IMR-90 (cell line): ENCODE results near the gene YKT6. TPM values are rescaled to one million over a fixed set of nuclear protein-coding genes. Genes with fewer than 3 reads are reported as not detected.

Experiments used
- ATAC-seq: fragments of 200-7000 bp; cut with Tn5 transposase; 2 replicates; pipeline ENCODE4 v1.9.1; 2020; ENCODE audit warnings: low read depth, mild to moderate bottlenecking, moderate library complexity
- BruUV-seq: library from RNA; stranded (reverse); fragments of 400-500 nt; replicated peaks from 2 replicates; lab custom pipeline; 2021; lab: Mats Ljungman, UMichigan
- CTCF ChIA-PET: fragments of 300-600 bp; formaldehyde crosslinking; extraction: SDS; loops from one replicate; lab custom pipeline; 2021; ENCODE audit warnings: antibody characterized with exemption; lab: Yijun Ruan, JAX
- POLR2A ChIA-PET: fragments of 300-600 bp; sonication (Branson Sonifier 250); formaldehyde crosslinking; loops from one replicate; lab custom pipeline; 2022; ENCODE audit warnings: antibody characterized with exemption; ENCODE audit not compliant: unreplicated experiment; lab: Charles Lee
- DNase-seq: peaks from one replicate; pipeline ENCODE4 v3.0.0; 2013
- H2AFZ ChIP-seq: replicated peaks from 2 replicates; pipeline ENCODE3; 2013; ENCODE audit warnings: low read length, mild to moderate bottlenecking; ENCODE audit not compliant: poor library complexity
- H2AK5ac ChIP-seq: 2 replicates; pipeline ENCODE4 v1.6.1; 2013; ENCODE audit warnings: low read depth, low read length, inconsistent platforms
- H2AK9ac ChIP-seq: replicated peaks from 2 replicates; pipeline ENCODE3; 2013; ENCODE audit warnings: mild to moderate bottlenecking, low read depth, low read length, moderate library complexity; ENCODE audit not compliant: poor library complexity
- H2BK120ac ChIP-seq: 2 replicates; pipeline ENCODE4 v1.6.1; 2013; ENCODE audit warnings: low read depth, low read length, inconsistent platforms
- H2BK15ac ChIP-seq: 3 replicates; pipeline ENCODE4 v1.6.1; 2013; ENCODE audit warnings: low read depth, low read length, inconsistent platforms
- H2BK20ac ChIP-seq: 2 replicates; pipeline ENCODE4 v1.6.1; 2013; ENCODE audit warnings: low read depth, mild to moderate bottlenecking, inconsistent platforms, low read length, moderate library complexity
- H2BK5ac ChIP-seq: 2 replicates; pipeline ENCODE4 v1.6.1; 2013; ENCODE audit warnings: mild to moderate bottlenecking, low read depth, low read length, inconsistent platforms; ENCODE audit not compliant: poor library complexity, severe bottlenecking
- H3K14ac ChIP-seq: replicated peaks from 2 replicates; pipeline ENCODE4 v1.6.1; 2013; ENCODE audit warnings: low read depth, low read length, inconsistent platforms
- H3K18ac ChIP-seq: 2 replicates; pipeline ENCODE4 v1.6.1; 2013; ENCODE audit warnings: low read depth, low read length, control low read depth
- H3K23ac ChIP-seq: 2 replicates; pipeline ENCODE4 v1.6.1; 2013; ENCODE audit warnings: low read depth, low read length, inconsistent platforms
- H3K27ac ChIP-seq: 2 replicates; pipeline ENCODE4 v1.5.1; 2013; ENCODE audit warnings: mild to moderate bottlenecking, control low read depth, low read length; ENCODE audit not compliant: insufficient read depth
- H3K27me3 ChIP-seq: 2 replicates; pipeline ENCODE4 v1.6.1; 2013; ENCODE audit warnings: low read length; ENCODE audit not compliant: control insufficient read depth, insufficient read depth
- H3K36me3 ChIP-seq: 2 replicates; pipeline ENCODE4 v1.6.1; 2013; ENCODE audit warnings: low read length, mixed read lengths; ENCODE audit not compliant: control insufficient read depth, insufficient read depth
- H3K4ac ChIP-seq: 2 replicates; pipeline ENCODE4 v1.6.1; 2013; ENCODE audit warnings: low read depth, low read length, inconsistent platforms
- H3K4me1 ChIP-seq: 2 replicates; pipeline ENCODE4 v1.6.1; 2013; ENCODE audit warnings: low read length, mixed read lengths; ENCODE audit not compliant: control insufficient read depth, insufficient read depth
- H3K4me2 ChIP-seq: 2 replicates; pipeline ENCODE4 v1.6.1; 2013; ENCODE audit warnings: low read depth, mild to moderate bottlenecking, control low read depth, low read length, moderate library complexity
- H3K4me3 ChIP-seq: 2 replicates; pipeline ENCODE4 v1.5.1; 2013; ENCODE audit warnings: low read depth, mild to moderate bottlenecking, control low read depth, low read length, moderate library complexity; ENCODE audit not compliant: insufficient read depth
- H3K56ac ChIP-seq: 2 replicates; pipeline ENCODE4 v1.6.1; 2013; ENCODE audit warnings: low read length, inconsistent platforms; ENCODE audit not compliant: insufficient read depth; ENCODE audit errors: extremely low read depth
- H3K79me1 ChIP-seq, 2 experiments: 2 replicates each; pipeline ENCODE4 v1.6.1; 2013; ENCODE audit warnings: low read length in 2 of 2, inconsistent platforms in 1 of 2, low read depth in 1 of 2
- H3K9ac ChIP-seq: 2 replicates; pipeline ENCODE4 v1.6.1; 2013; ENCODE audit warnings: low read depth, low read length, control low read depth
- H3K9me1 ChIP-seq: 2 replicates; pipeline ENCODE4 v1.6.1; 2013; ENCODE audit warnings: low read length, inconsistent platforms; ENCODE audit not compliant: insufficient read depth
- H3K9me3 ChIP-seq: 2 replicates; pipeline ENCODE4 v1.6.1; 2013; ENCODE audit warnings: low read length; ENCODE audit not compliant: control insufficient read depth, insufficient read depth
- H4K20me1 ChIP-seq: 2 replicates; pipeline ENCODE4 v1.6.1; 2013; ENCODE audit warnings: low read length, inconsistent platforms; ENCODE audit not compliant: insufficient read depth
- H4K5ac ChIP-seq: 2 replicates; pipeline ENCODE4 v1.6.1; 2013; ENCODE audit warnings: mild to moderate bottlenecking, low read depth, low read length, control low read depth
- H4K8ac ChIP-seq, 2 experiments: 2 replicates each; pipeline ENCODE4 v1.6.1; 2013; ENCODE audit warnings: low read depth in 2 of 2, low read length in 2 of 2, control low read depth in 1 of 2, inconsistent platforms in 1 of 2
- H4K91ac ChIP-seq: 2 replicates; pipeline ENCODE4 v1.6.1; 2013; ENCODE audit warnings: low read depth, low read length, inconsistent platforms; ENCODE audit not compliant: insufficient read depth
- BHLHE40 ChIP-seq: fragments of 150-350 bp; IDR thresholded peaks from 2 replicates; pipeline ENCODE4 v1.6.1; 2016; ENCODE audit warnings: mild to moderate bottlenecking, low read depth, low read length
- CEBPB ChIP-seq: IDR thresholded peaks from 2 replicates; pipeline ENCODE4 v1.6.1; 2012; ENCODE audit warnings: low read depth, low read length, improper control_type of control experiment
- CHD1 ChIP-seq: IDR thresholded peaks from 2 replicates; pipeline ENCODE4 v1.6.1; 2012; ENCODE audit warnings: low read depth, low read length, improper control_type of control experiment
- FOS ChIP-seq: fragments of 150-350 bp; IDR thresholded peaks from 2 replicates; pipeline ENCODE4 v1.6.1; 2016; ENCODE audit warnings: low read depth, low read length
- MAFK ChIP-seq: IDR thresholded peaks from 2 replicates; pipeline ENCODE4 v1.6.1; 2012; ENCODE audit warnings: low read depth, low read length, improper control_type of control experiment
- MAZ ChIP-seq: IDR thresholded peaks from 2 replicates; pipeline ENCODE4 v1.6.1; 2012; ENCODE audit warnings: low read depth, mild to moderate bottlenecking, low read length, improper control_type of control experiment, moderate library complexity, borderline replicate concordance
- MXI1 ChIP-seq: IDR thresholded peaks from 2 replicates; pipeline ENCODE4 v1.6.1; 2012; ENCODE audit warnings: low read depth, mild to moderate bottlenecking, low read length, moderate library complexity, borderline replicate concordance
- NFE2L2 ChIP-seq: fragments of 150-350 bp; IDR thresholded peaks from 2 replicates; pipeline ENCODE4 v1.6.1; 2016; ENCODE audit warnings: low read depth, mild to moderate bottlenecking, low read length
- POLR2A ChIP-seq: IDR thresholded peaks from 2 replicates; pipeline ENCODE4 v1.6.1; 2012; ENCODE audit warnings: mild to moderate bottlenecking, low read depth, low read length
- RAD21 ChIP-seq: IDR thresholded peaks from 2 replicates; pipeline ENCODE4 v1.6.1; 2012; ENCODE audit warnings: low read length, improper control_type of control experiment
- RCOR1 ChIP-seq: IDR thresholded peaks from 2 replicates; pipeline ENCODE4 v1.6.1; 2012; ENCODE audit warnings: mild to moderate bottlenecking, low read length, improper control_type of control experiment; ENCODE audit not compliant: insufficient replicate concordance
- RFX5 ChIP-seq: IDR thresholded peaks from 2 replicates; pipeline ENCODE4 v1.8.0; 2012; ENCODE audit warnings: low read depth, mild to moderate bottlenecking, low read length, moderate library complexity
- SMC3 ChIP-seq: fragments of 150-350 bp; IDR thresholded peaks from 2 replicates; pipeline ENCODE4 v1.6.1; 2016; ENCODE audit warnings: low read depth, mild to moderate bottlenecking, antibody characterized with exemption, low read length, moderate library complexity
- USF2 ChIP-seq: fragments of 150-350 bp; IDR thresholded peaks from 2 replicates; pipeline ENCODE4 v1.6.1; 2017; ENCODE audit warnings: mild to moderate bottlenecking, antibody characterized with exemption, low read length, low read depth
- WGBS, 2 experiments: methylation state at CpG; one replicate each; pipeline versions ENCODE4 v1.1.5 to v1.1.7; 2013; ENCODE audit warnings: missing lambda C conversion rate in 2 of 2; ENCODE audit not compliant: insufficient read length in 1 of 2; ENCODE audit errors: extremely low coverage in 2 of 2; 5-methylcytosine and 5-hydroxymethylcytosine counted together
- dilution Hi-C: fragments of 300-500 bp; cut with HindIII; formaldehyde crosslinking; loops from one replicate; pipeline ENCODE4 v1.14.3; 2018; ENCODE audit warnings: low sequenced_read_pairs; ENCODE audit not compliant: unreplicated experiment
- in situ Hi-C: fragments of 300-500 bp; cut with MboI; formaldehyde crosslinking; loops from 3 replicates; pipeline ENCODE4 v1.14.3; 2019; ENCODE audit warnings: low sequenced_read_pairs, inconsistent platforms, mixed read lengths
- intact Hi-C: fragments of 100-400 bp; cut with micrococcal nuclease; formaldehyde crosslinking; loops from 2 replicates; pipeline ENCODE4 v1.10.0; 2022
- polyA plus RNA-seq, 3 experiments: library from polyadenylated mRNA; depleted of rRNA; stranded (reverse); fragments of >200 nt; gene quantifications; 2 replicates each; pipeline ENCODE4 v1.2.3, GENCODE V29; 2012; ENCODE audit warnings: low replicate concordance in 1 of 3
- total RNA-seq: library from RNA; depleted of rRNA; stranded (reverse); fragments of >200 nt; gene quantifications from 2 replicates; pipeline ENCODE4 v1.2.3, GENCODE V29; 2012
- TF ChIP-seq, protein P1 (sequence below): fragments of 150-350 bp; IDR thresholded peaks from 2 replicates; pipeline ENCODE4 v1.6.1; 2016; ENCODE audit warnings: low read depth, mild to moderate bottlenecking, low read length, moderate library complexity, borderline replicate concordance
- TF ChIP-seq, protein P2 (sequence below): conservative IDR thresholded peaks from 2 replicates; pipeline ENCODE4 v1.5.1; 2012; ENCODE audit warnings: mild to moderate bottlenecking, low read depth, low read length, improper control_type of control experiment

Gene YKT6
- total and polyA plus RNA-seq, 2 of the 4 experiments (the other 2 are of a cell fraction): 115 to 120 TPM

GRCh38 chr7:44186736-44187135 is 14.0 kb upstream of the YKT6 start:
- no peak overlapping the region for H2BK15ac ChIP-seq
- H2BK5ac ChIP-seq: no peak overlapping the region
- no peak overlapping the region for H4K8ac ChIP-seq
- H3K4me1 ChIP-seq: peaks cover 2% of the 10 kb centered on the region
- no peak overlapping the region for H3K14ac ChIP-seq
- ATAC-seq (no peak), DNase-seq (no peak)
- no peaks in the 10 kb centered on the region for H3K36me3 ChIP-seq
- H3K56ac ChIP-seq: no peak overlapping the region
- no peak overlapping the region for H3K4ac ChIP-seq
- intact Hi-C loops (no loop called here), in situ Hi-C loops (no loop called here), dilution Hi-C loops (no loop called here)
- peaks cover 16% of the 10 kb centered on the region for H3K9me3 ChIP-seq
- no peak overlapping the region for H3K27ac ChIP-seq
- no peaks in the 10 kb centered on the region; a peak in 1 of 4 replicates for H3K79me1 ChIP-seq
- H3K27me3 ChIP-seq: peaks cover 15% of the 10 kb centered on the region
- ChIA-PET CTCF (interaction anchor here (0.6 kb wide), 1 partner anchor 20 kb away, joined by 4 read pairs; no protein-coding TSS in a partner anchor), POLR2A (no interaction called here)
- H3K4me3 ChIP-seq: no peak overlapping the region
- H2AK5ac ChIP-seq: no peak overlapping the region
- no peaks in the 10 kb centered on the region for H4K20me1 ChIP-seq
- no peak overlapping the region for H4K5ac ChIP-seq
- TF ChIP-seq MAFK: no peak
- TF ChIP-seq, protein P1, sequence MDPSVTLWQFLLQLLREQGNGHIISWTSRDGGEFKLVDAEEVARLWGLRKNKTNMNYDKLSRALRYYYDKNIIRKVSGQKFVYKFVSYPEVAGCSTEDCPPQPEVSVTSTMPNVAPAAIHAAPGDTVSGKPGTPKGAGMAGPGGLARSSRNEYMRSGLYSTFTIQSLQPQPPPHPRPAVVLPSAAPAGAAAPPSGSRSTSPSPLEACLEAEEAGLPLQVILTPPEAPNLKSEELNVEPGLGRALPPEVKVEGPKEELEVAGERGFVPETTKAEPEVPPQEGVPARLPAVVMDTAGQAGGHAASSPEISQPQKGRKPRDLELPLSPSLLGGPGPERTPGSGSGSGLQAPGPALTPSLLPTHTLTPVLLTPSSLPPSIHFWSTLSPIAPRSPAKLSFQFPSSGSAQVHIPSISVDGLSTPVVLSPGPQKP: no peak
- no peak for TF ChIP-seq RCOR1
- no peak for TF ChIP-seq RAD21
- TF ChIP-seq SMC3: no peak
- TF ChIP-seq NFE2L2: no peak
- no peak for TF ChIP-seq MXI1
- TF ChIP-seq USF2: no peak
- no peak for TF ChIP-seq POLR2A
- TF ChIP-seq BHLHE40: no peak
- no peak for TF ChIP-seq RFX5
- no peak for TF ChIP-seq CHD1
- no peak for TF ChIP-seq FOS
- TF ChIP-seq MAZ: no peak
- TF ChIP-seq CEBPB: no peak
- TF ChIP-seq, protein P2, sequence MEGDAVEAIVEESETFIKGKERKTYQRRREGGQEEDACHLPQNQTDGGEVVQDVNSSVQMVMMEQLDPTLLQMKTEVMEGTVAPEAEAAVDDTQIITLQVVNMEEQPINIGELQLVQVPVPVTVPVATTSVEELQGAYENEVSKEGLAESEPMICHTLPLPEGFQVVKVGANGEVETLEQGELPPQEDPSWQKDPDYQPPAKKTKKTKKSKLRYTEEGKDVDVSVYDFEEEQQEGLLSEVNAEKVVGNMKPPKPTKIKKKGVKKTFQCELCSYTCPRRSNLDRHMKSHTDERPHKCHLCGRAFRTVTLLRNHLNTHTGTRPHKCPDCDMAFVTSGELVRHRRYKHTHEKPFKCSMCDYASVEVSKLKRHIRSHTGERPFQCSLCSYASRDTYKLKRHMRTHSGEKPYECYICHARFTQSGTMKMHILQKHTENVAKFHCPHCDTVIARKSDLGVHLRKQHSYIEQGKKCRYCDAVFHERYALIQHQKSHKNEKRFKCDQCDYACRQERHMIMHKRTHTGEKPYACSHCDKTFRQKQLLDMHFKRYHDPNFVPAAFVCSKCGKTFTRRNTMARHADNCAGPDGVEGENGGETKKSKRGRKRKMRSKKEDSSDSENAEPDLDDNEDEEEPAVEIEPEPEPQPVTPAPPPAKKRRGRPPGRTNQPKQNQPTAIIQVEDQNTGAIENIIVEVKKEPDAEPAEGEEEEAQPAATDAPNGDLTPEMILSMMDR: no peak
- H2AK9ac ChIP-seq: no peak overlapping the region
- no peak overlapping the region for H3K23ac ChIP-seq
- no peak overlapping the region for H2BK20ac ChIP-seq
- H3K9me1 ChIP-seq: no peaks in the 10 kb centered on the region
- no peak overlapping the region for H2BK120ac ChIP-seq
- WGBS, 2 experiments: 80% methylated on average over 1 of the region's 5 CpGs; no CpG with 5 or more reads in 1 of the 2 experiments
- no peak overlapping the region for H3K18ac ChIP-seq
- no peak overlapping the region for H2AFZ ChIP-seq
- H4K91ac ChIP-seq: no peak overlapping the region
- H3K9ac ChIP-seq: no peak overlapping the region
- no TSS peak for BruUV-seq
- no peak overlapping the region for H3K4me2 ChIP-seq
